Fibroblast of the aortic adventitia (primary cell): ENCODE results near the gene MYD88. TPM values are rescaled to one million over a fixed set of nuclear protein-coding genes. Genes with fewer than 3 reads are reported as not detected.

Experiments used
- DNase-seq: peaks from one replicate; pipeline ENCODE4 v3.0.0-alpha.2; 2010; ENCODE audit warnings: low read depth
- H3K4me3 ChIP-seq: 2 replicates; pipeline ENCODE4 v1.5.1; 2011; ENCODE audit warnings: low read depth, mild to moderate bottlenecking, control low read depth, low read length, moderate library complexity
- total RNA-seq: library from RNA; depleted of rRNA; stranded (reverse); fragments of >200 nt; gene quantifications from 2 replicates; pipeline ENCODE4 v1.2.3, GENCODE V29; 2012; ENCODE audit warnings: low replicate concordance
- TF ChIP-seq, protein P1 (sequence below): IDR thresholded peaks from 2 replicates; pipeline ENCODE4 v1.5.1; 2011; ENCODE audit warnings: mild to moderate bottlenecking, low read length, control low read depth, inconsistent platforms; ENCODE audit not compliant: insufficient read depth

The MYD88 gene
- total RNA-seq, 1 donor, result 8.3 TPM

DNA sequence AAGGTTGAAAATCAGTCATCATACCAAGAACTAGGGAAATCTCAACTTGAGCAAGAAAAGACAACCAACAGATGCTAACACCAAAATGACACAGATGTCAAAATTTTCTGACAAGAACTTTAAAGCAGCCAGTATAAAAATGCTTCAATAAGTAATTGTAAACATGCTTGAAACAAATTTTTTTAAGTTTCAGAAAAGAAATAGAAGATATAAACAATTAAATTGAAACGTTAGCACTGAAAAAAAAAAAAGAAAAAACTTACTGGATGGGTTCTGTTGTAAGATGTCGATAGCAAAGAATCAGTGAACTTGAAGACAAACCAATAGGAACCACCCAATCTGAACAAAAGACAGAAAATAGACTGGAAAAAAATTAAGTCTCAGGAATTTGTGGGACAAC, 8.0 kb downstream of the MYD88 start:
- TF ChIP-seq, protein P1, sequence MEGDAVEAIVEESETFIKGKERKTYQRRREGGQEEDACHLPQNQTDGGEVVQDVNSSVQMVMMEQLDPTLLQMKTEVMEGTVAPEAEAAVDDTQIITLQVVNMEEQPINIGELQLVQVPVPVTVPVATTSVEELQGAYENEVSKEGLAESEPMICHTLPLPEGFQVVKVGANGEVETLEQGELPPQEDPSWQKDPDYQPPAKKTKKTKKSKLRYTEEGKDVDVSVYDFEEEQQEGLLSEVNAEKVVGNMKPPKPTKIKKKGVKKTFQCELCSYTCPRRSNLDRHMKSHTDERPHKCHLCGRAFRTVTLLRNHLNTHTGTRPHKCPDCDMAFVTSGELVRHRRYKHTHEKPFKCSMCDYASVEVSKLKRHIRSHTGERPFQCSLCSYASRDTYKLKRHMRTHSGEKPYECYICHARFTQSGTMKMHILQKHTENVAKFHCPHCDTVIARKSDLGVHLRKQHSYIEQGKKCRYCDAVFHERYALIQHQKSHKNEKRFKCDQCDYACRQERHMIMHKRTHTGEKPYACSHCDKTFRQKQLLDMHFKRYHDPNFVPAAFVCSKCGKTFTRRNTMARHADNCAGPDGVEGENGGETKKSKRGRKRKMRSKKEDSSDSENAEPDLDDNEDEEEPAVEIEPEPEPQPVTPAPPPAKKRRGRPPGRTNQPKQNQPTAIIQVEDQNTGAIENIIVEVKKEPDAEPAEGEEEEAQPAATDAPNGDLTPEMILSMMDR, result no peak
- no peak for DNase-seq
- no peak overlapping the region for H3K4me3 ChIP-seq

DNA sequence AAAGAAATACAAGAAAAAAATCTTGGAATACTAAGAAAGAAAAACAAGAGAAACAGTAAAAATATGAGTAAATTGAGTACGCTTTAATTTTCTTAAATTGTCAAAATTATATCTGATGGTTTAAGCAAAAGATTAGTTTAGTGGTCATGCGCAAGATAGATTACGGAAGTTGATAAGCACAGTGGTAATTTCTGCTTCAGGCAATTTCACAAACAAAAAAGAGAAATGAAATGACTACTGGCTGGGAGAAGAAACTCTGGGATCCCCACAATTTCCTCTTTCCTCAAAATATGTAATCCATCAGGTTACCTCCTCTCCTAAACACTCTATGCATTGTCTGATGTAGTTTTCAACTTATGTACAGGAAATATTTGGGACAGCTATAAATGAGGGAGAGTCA, 9.0 kb downstream of the MYD88 start:
- TF ChIP-seq, protein P1, result no peak
- H3K4me3 ChIP-seq, result no peak overlapping the region
- DNase-seq, result no peak

DNA sequence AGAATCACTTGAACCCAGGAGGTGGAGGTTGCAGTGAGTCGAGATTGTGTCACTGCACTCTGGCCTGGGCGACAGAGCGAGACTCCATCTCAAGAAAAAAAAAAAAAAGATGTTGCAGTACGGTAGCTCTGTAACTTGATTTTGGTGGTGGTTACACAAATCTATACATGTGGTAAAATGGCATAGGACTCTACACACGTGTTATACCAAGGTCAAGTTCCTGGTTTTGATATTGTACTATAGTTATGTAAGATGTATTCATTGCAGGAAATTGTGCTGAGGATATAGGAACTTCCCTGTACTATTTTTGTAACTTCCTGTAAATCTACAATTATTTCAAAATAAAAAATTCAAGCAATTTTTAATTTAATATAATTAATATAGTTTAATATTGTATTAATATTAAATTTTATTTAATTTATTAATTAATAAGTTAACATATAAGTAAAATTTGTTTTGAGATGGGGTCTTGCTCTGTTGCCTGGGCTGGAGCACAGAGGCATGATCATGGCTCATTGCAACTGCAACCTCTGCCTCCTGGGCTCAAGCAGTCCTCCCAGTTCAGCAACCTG, 9.9 kb downstream of the MYD88 start:
- no peak overlapping the region for H3K4me3 ChIP-seq
- TF ChIP-seq, protein P1, result no peak
- no peak for DNase-seq

DNA sequence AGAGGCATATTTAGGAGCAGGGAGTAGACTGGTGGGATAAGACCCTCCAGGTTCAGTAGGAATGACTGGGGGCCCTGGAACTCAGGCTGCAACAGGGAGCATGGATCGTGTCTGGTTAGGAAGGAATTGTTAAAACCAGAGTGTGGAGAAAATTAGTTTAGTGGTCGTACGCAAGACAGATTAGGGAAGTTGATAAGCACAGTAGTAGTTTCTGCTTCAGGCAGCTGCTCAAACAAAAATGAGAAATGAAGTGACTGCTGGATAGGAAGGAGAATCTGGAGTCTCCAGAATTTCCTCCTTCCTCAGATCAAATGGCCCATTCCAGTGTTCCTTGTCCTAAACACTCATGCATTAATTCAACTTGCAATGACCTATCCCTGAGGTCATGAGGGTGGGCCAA, 11.2 kb downstream of the MYD88 start:
- no peak for DNase-seq
- no peak overlapping the region for H3K4me3 ChIP-seq
- TF ChIP-seq, protein P1, result no peak

DNA sequence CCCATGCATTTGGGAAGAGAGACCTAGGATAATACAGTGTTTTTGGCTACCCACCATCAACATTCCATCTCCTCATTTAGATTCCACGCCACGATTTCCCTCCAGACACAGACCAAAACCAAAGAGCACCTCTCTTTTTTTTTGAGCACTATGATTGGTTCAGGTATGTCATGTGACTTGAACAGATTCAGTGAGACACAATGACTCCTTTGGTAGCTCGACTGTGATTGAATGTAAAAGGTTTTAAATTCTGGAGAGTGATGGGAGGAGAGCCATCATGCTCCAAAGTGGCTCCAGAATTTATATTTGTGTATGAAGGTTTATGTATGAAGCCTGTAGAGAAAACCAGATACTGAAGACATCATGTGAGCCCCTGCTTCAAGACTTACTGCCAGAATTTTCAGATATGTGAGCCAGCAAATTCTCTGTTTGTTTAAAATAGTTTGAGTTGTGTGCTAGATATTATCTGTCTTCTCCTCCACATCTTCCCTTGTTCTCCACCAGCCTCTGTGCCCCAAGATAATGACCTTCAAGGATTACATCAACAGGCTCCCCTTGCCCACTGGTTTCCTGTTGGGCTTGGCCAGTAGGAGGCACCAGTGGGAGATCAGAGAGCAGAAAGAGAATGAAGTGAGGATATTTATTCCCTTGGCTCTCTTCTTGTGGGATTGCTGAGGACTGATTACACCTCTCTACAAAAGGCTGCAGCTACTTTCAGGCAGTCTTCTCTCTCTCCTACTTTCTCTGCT, 12.5 kb downstream of the MYD88 start:
- DNase-seq, result peak; percentile 22
- no peak overlapping the region for H3K4me3 ChIP-seq
- TF ChIP-seq, protein P1, result peak; percentile 14

DNA sequence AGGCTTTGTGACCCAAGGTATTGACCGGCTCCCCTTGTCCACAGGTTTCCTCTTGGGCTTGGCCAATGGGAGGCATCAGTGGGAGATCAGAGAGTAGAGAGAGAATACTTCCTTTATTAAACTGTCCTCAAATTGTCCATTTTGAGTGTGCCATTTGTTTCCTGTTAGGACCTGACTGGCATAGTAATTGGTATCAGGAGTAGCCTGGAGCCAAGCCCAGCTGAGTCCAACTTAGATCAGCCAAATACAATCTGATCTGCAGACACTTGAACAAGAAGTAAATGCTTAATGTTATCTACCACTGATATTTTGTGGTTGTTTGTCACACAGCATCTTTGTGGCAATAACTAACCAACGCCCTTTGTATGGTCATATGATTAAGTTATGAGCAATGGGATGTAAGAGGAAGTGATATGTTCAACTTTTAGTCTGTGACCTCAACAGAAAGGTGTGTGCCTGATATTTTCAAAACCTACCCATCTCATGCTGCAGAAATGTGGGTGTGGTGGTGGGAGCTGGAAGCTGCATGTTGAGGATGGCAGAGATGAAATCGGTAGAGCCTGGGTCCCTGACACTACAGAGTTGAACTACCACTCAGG, 13.3 kb downstream of the MYD88 start:
- no peak overlapping the region for H3K4me3 ChIP-seq
- peak; percentile 49 for DNase-seq
- TF ChIP-seq, protein P1, result no peak
